Measurements from ENCODE around the gene KLHL12.

- no peak for TF ChIP-seq CTCF (IDR thresholded peaks at IDR 0.05 in 2 of 3, conservative IDR thresholded peaks at IDR 0.05 in 1 of 3; ENCODE audit: borderline replicate concordance in 1 of 3, insufficient read depth in 1 of 3, low read depth in 2 of 3, low read length in 2 of 3)
- no peak for TF ChIP-seq YY1 (IDR thresholded peaks at IDR 0.05; ENCODE audit: extremely low read depth, insufficient replicate concordance, low read depth, low read length)
- TF ChIP-seq JUND (IDR thresholded peaks at IDR 0.05), result no peak
- TF ChIP-seq POLR2A (IDR thresholded peaks at IDR 0.05; ENCODE audit: borderline replicate concordance, extremely low read depth, insufficient read depth, insufficient read length), result no peak
- no peak for TF ChIP-seq REST (IDR thresholded peaks at IDR 0.05; ENCODE audit: low read depth)
- TF ChIP-seq CEBPB (IDR thresholded peaks at IDR 0.05; ENCODE audit: low read depth), result no peak
- TF ChIP-seq EZH2 (IDR thresholded peaks at IDR 0.05), result no peak
- no peak for TF ChIP-seq POLR2AphosphoS5 (IDR thresholded peaks at IDR 0.05; ENCODE audit: low read depth, low read length)
These were observed 47.8 kb upstream of the KLHL12 start for GRCh38 chr1:202974856-202975255.
